ENCODE data around the gene TJP2.
"Not testable (repeated sequence)": the region's sequence is repeated elsewhere in the genome, so short reads cannot be mapped to it uniquely, and the experiment has no call there.

TJP2 gene

DNA sequence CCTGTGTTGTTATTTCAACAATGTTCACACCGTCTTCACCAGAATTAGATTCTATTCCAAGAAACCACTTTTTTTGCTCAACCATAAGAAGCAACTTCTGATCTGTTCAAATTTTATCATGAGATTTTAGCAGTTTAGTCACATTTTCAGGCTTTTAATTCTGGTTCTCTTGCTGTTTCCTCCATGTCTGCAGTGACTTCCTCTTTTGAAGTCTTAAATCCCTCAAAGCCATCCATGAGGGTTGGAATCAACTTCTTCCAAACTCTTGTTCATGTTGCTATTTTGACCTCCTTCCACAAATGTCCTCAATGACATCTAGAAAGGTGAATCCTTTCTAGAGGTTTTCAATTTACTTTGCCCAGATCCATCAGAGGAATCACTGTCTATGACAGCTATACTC is 125.2 kb downstream of the TJP2 start:
- no peaks in the 10 kb centered on the region for H3K9me2 ChIP-seq (ENCODE audit: low read depth, low read length)
- H3K79me2 ChIP-seq (ENCODE audit: insufficient read depth, low read length) = no peaks in the 10 kb centered on the region
- TF ChIP-seq CTCF (IDR thresholded peaks at IDR 0.05; ENCODE audit: low read length) = no peak
- no peak for TF ChIP-seq EZH2 (IDR thresholded peaks at IDR 0.05; ENCODE audit: borderline replicate concordance, low read length)
- no peak overlapping the region for H2AFZ ChIP-seq (ENCODE audit: low read length)
- H3K27ac ChIP-seq (ENCODE audit: low read depth, low read length, poor library complexity, severe bottlenecking) = no peak overlapping the region
- no peak overlapping the region for H3K4me2 ChIP-seq (ENCODE audit: low read length)
- no peaks in the 10 kb centered on the region for H3K36me3 ChIP-seq (ENCODE audit: insufficient read depth, low read length)
- no peaks in the 10 kb centered on the region for H3K9me3 ChIP-seq (ENCODE audit: low read length)
- H4K20me1 ChIP-seq (ENCODE audit: insufficient read depth, low read length) = no peaks in the 10 kb centered on the region
- H3F3A ChIP-seq (ENCODE audit: insufficient read depth, low read length) = no peaks in the 10 kb centered on the region
- H3K4me3 ChIP-seq (ENCODE audit: low read depth, low read length, poor library complexity, severe bottlenecking) = no peak overlapping the region
- H3K9ac ChIP-seq (ENCODE audit: low read length) = no peak overlapping the region
- no peaks in the 10 kb centered on the region for H3K4me1 ChIP-seq (ENCODE audit: insufficient read depth, low read length, severe bottlenecking)
- H3K27me3 ChIP-seq (ENCODE audit: insufficient read depth, low read length) = no peaks in the 10 kb centered on the region

- Histone ChIP-seq H3F3A (ENCODE audit: insufficient read depth, low read length) (no peaks in the 10 kb centered on the region), H4K20me1 (ENCODE audit: insufficient read depth, low read length) (no peaks in the 10 kb centered on the region), H3K27me3 (ENCODE audit: insufficient read depth, low read length) (no peaks in the 10 kb centered on the region), H3K9me2 (ENCODE audit: low read depth, low read length) (no peaks in the 10 kb centered on the region), H3K4me1 (ENCODE audit: insufficient read depth, low read length, severe bottlenecking) (no peaks in the 10 kb centered on the region), H3K27ac (ENCODE audit: low read depth, low read length, poor library complexity, severe bottlenecking) (no peak overlapping the region), H3K4me2 (ENCODE audit: low read length) (no peak overlapping the region), H3K4me3 (ENCODE audit: low read depth, low read length, poor library complexity, severe bottlenecking) (no peak overlapping the region), H3K9ac (ENCODE audit: low read length) (no peak overlapping the region), H3K79me2 (ENCODE audit: insufficient read depth, low read length) (no peaks in the 10 kb centered on the region), H3K9me3 (ENCODE audit: low read length) (no peaks in the 10 kb centered on the region), H3K36me3 (ENCODE audit: insufficient read depth, low read length) (no peaks in the 10 kb centered on the region), H2AFZ (ENCODE audit: low read length) (no peak overlapping the region)
- TF ChIP-seq CTCF (IDR thresholded peaks at IDR 0.05; ENCODE audit: low read length) (no peak), EZH2 (IDR thresholded peaks at IDR 0.05; ENCODE audit: borderline replicate concordance, low read length) (no peak)
Observed at GRCh38 chr9:69299826-69300225, 125.7 kb downstream of the TJP2 start.

GRCh38 chr9:69303331-69303730 is 129.3 kb downstream of the TJP2 start:
- no peaks in the 10 kb centered on the region for H3F3A ChIP-seq (ENCODE audit: insufficient read depth, low read length)
- H2AFZ ChIP-seq (ENCODE audit: low read length) = no peak overlapping the region
- no peak overlapping the region for H3K4me3 ChIP-seq (ENCODE audit: low read depth, low read length, poor library complexity, severe bottlenecking)
- H3K4me2 ChIP-seq (ENCODE audit: low read length) = no peak overlapping the region
- no peaks in the 10 kb centered on the region for H3K79me2 ChIP-seq (ENCODE audit: insufficient read depth, low read length)
- H3K9me3 ChIP-seq (ENCODE audit: low read length) = no peaks in the 10 kb centered on the region
- H3K27me3 ChIP-seq (ENCODE audit: insufficient read depth, low read length) = no peaks in the 10 kb centered on the region
- H3K4me1 ChIP-seq (ENCODE audit: insufficient read depth, low read length, severe bottlenecking) = no peaks in the 10 kb centered on the region
- no peaks in the 10 kb centered on the region for H3K9me2 ChIP-seq (ENCODE audit: low read depth, low read length)
- no peak overlapping the region for H3K9ac ChIP-seq (ENCODE audit: low read length)
- no peaks in the 10 kb centered on the region for H4K20me1 ChIP-seq (ENCODE audit: insufficient read depth, low read length)
- TF ChIP-seq CTCF (IDR thresholded peaks at IDR 0.05; ENCODE audit: low read length) (no peak), EZH2 (IDR thresholded peaks at IDR 0.05; ENCODE audit: borderline replicate concordance, low read length) (no peak)
- H3K36me3 ChIP-seq (ENCODE audit: insufficient read depth, low read length) = no peaks in the 10 kb centered on the region
- no peak overlapping the region for H3K27ac ChIP-seq (ENCODE audit: low read depth, low read length, poor library complexity, severe bottlenecking)

- not testable (repeated sequence) for H3K4me1 ChIP-seq (ENCODE audit: insufficient read depth, low read length, severe bottlenecking); H3K27me3 ChIP-seq (ENCODE audit: insufficient read depth, low read length); H3K9ac ChIP-seq (ENCODE audit: low read length); H3K36me3 ChIP-seq (ENCODE audit: insufficient read depth, low read length); H3K4me2 ChIP-seq (ENCODE audit: low read length); H3K27ac ChIP-seq (ENCODE audit: low read depth, low read length, poor library complexity, severe bottlenecking); H3K9me2 ChIP-seq (ENCODE audit: low read depth, low read length); H3K79me2 ChIP-seq (ENCODE audit: insufficient read depth, low read length); H3F3A ChIP-seq (ENCODE audit: insufficient read depth, low read length); H4K20me1 ChIP-seq (ENCODE audit: insufficient read depth, low read length); H2AFZ ChIP-seq (ENCODE audit: low read length); H3K4me3 ChIP-seq (ENCODE audit: low read depth, low read length, poor library complexity, severe bottlenecking); H3K9me3 ChIP-seq (ENCODE audit: low read length)
Observed at GRCh38 chr9:69306895-69307445, 132.9 kb downstream of the TJP2 start.
